ENCODE measurements around the gene CYFIP2.

The CYFIP2 gene

GRCh38 chr5:157351802-157352092, 85.8 kb downstream of the CYFIP2 start:
- H3K79me1 ChIP-seq (ENCODE audit: low read depth, low read length): no peaks in the 10 kb centered on the region
- no peak overlapping the region for H3K23ac ChIP-seq (ENCODE audit: low read depth, low read length, poor library complexity)
- no peak overlapping the region for H2BK15ac ChIP-seq (ENCODE audit: low read length)
- no peak overlapping the region for H2BK120ac ChIP-seq (ENCODE audit: low read depth, low read length)
- no peak overlapping the region for H4K91ac ChIP-seq (ENCODE audit: low read depth, low read length, poor library complexity)
- H3K9ac ChIP-seq (ENCODE audit: low read depth, low read length, poor library complexity): no peak overlapping the region
- DNase-seq (ENCODE audit: low spot score): no peak
- WGBS, 2 donors (ENCODE audit: extremely low coverage in 2 of 2, insufficient read length in 2 of 2, insufficient replicate concordance in 1 of 2): no CpG with 5 or more reads among the region's 1 CpG
- H3K14ac ChIP-seq (ENCODE audit: low read length): no peak overlapping the region
- H2AFZ ChIP-seq (ENCODE audit: low read length): no peak overlapping the region
- H3K4me1 ChIP-seq (ENCODE audit: control insufficient read depth in 2 of 2, insufficient read depth in 1 of 2, low read depth in 1 of 2, low read length in 2 of 2): no peaks in the 10 kb centered on the region
- H3K4ac ChIP-seq (ENCODE audit: low read length): no peak overlapping the region
- no peak overlapping the region for H3K4me3 ChIP-seq (ENCODE audit: low read length in 2 of 2)
- no peak overlapping the region for H3K4me2 ChIP-seq (ENCODE audit: insufficient read depth, low read length, poor library complexity, severe bottlenecking)
- no peaks in the 10 kb centered on the region for H3K27me3 ChIP-seq (ENCODE audit: control insufficient read depth in 3 of 3, insufficient read depth in 3 of 3, low read depth in 1 of 3, low read length in 3 of 3)
- peaks cover 5 to 58% of the 10 kb centered on the region in 2 donors for H3K36me3 ChIP-seq (replicated peaks in 1 of 2; ENCODE audit: control insufficient read depth in 2 of 2, insufficient read depth in 2 of 2, low read length in 2 of 2)
- H3K9me3 ChIP-seq (replicated peaks in 1 of 2; ENCODE audit: control insufficient read depth in 2 of 2, insufficient read depth in 1 of 2, low read depth in 1 of 2, low read length in 2 of 2): peaks cover 0 to 2% of the 10 kb centered on the region in 2 donors
- no peak overlapping the region for H3K27ac ChIP-seq (replicated peaks; ENCODE audit: low read length)
- H2BK12ac ChIP-seq (ENCODE audit: low read length): no peak overlapping the region
- H2AK5ac ChIP-seq (ENCODE audit: low read depth, low read length): no peak overlapping the region
- no peak overlapping the region for H2BK5ac ChIP-seq (ENCODE audit: low read length)
- H4K8ac ChIP-seq (ENCODE audit: low read depth, low read length): no peak overlapping the region
- no peak overlapping the region for H3K18ac ChIP-seq (ENCODE audit: low read length)

GRCh38 chr5:157352756-157353340, 86.9 kb downstream of the CYFIP2 start:
- Histone ChIP-seq H3K18ac (ENCODE audit: low read length) (no peak overlapping the region), H3K4me2 (ENCODE audit: insufficient read depth, low read length, poor library complexity, severe bottlenecking) (no peak overlapping the region), H3K27me3 (ENCODE audit: control insufficient read depth in 3 of 3, insufficient read depth in 3 of 3, low read depth in 1 of 3, low read length in 3 of 3) (no peaks in the 10 kb centered on the region), H2AFZ (ENCODE audit: low read length) (no peak overlapping the region), H3K14ac (ENCODE audit: low read length) (no peak overlapping the region), H3K79me1 (ENCODE audit: low read depth, low read length) (no peaks in the 10 kb centered on the region), H2BK5ac (ENCODE audit: low read length) (no peak overlapping the region), H3K4ac (ENCODE audit: low read length) (no peak overlapping the region), H3K36me3 (replicated peaks in 1 of 2; ENCODE audit: control insufficient read depth in 2 of 2, insufficient read depth in 2 of 2, low read length in 2 of 2) (peaks cover 4 to 57% of the 10 kb centered on the region in 2 donors), H3K23ac (ENCODE audit: low read depth, low read length, poor library complexity) (no peak overlapping the region), H2BK12ac (ENCODE audit: low read length) (no peak overlapping the region), H3K9me3 (replicated peaks in 1 of 2; ENCODE audit: control insufficient read depth in 2 of 2, insufficient read depth in 1 of 2, low read depth in 1 of 2, low read length in 2 of 2) (peaks cover 0 to 2% of the 10 kb centered on the region in 2 donors), H2BK120ac (ENCODE audit: low read depth, low read length) (no peak overlapping the region), H4K91ac (ENCODE audit: low read depth, low read length, poor library complexity) (no peak overlapping the region), H2BK15ac (ENCODE audit: low read length) (no peak overlapping the region), H3K4me1 (ENCODE audit: control insufficient read depth in 2 of 2, insufficient read depth in 1 of 2, low read depth in 1 of 2, low read length in 2 of 2) (no peaks in the 10 kb centered on the region), H2AK5ac (ENCODE audit: low read depth, low read length) (no peak overlapping the region), H3K4me3 (ENCODE audit: low read length in 2 of 2) (no peak overlapping the region), H3K9ac (ENCODE audit: low read depth, low read length, poor library complexity) (no peak overlapping the region), H3K27ac (replicated peaks; ENCODE audit: low read length) (no peak overlapping the region), H4K8ac (ENCODE audit: low read depth, low read length) (no peak overlapping the region)
- WGBS, 2 donors (ENCODE audit: extremely low coverage in 2 of 2, insufficient read length in 2 of 2, insufficient replicate concordance in 1 of 2): no CpG with 5 or more reads among the region's 12 CpGs
- no peak for DNase-seq (ENCODE audit: low spot score)

GRCh38 chr5:157354800-157355199, 88.9 kb downstream of the CYFIP2 start:
- WGBS, 2 donors (ENCODE audit: extremely low coverage in 2 of 2, insufficient read length in 2 of 2, insufficient replicate concordance in 1 of 2): no CpG with 5 or more reads among the region's 5 CpGs

GRCh38 chr5:157356576-157356975, 90.7 kb downstream of the CYFIP2 start:
- no peak overlapping the region for H4K8ac ChIP-seq (ENCODE audit: low read depth, low read length)
- H4K91ac ChIP-seq (ENCODE audit: low read depth, low read length, poor library complexity): no peak overlapping the region
- H3K36me3 ChIP-seq (replicated peaks in 1 of 2; ENCODE audit: control insufficient read depth in 2 of 2, insufficient read depth in 2 of 2, low read length in 2 of 2): peaks cover 21 to 78% of the 10 kb centered on the region in 2 donors
- H3K4me2 ChIP-seq (ENCODE audit: insufficient read depth, low read length, poor library complexity, severe bottlenecking): no peak overlapping the region
- no peak overlapping the region for H3K27ac ChIP-seq (replicated peaks; ENCODE audit: low read length)
- no peaks in the 10 kb centered on the region for H3K9me3 ChIP-seq (replicated peaks in 1 of 2; ENCODE audit: control insufficient read depth in 2 of 2, insufficient read depth in 1 of 2, low read depth in 1 of 2, low read length in 2 of 2)
- no peak overlapping the region for H2BK120ac ChIP-seq (ENCODE audit: low read depth, low read length)
- H3K18ac ChIP-seq (ENCODE audit: low read length): no peak overlapping the region
- H3K9ac ChIP-seq (ENCODE audit: low read depth, low read length, poor library complexity): no peak overlapping the region
- no peak overlapping the region for H2BK15ac ChIP-seq (ENCODE audit: low read length)
- no peak overlapping the region for H3K4me3 ChIP-seq (ENCODE audit: low read length in 2 of 2)
- no peak overlapping the region for H3K14ac ChIP-seq (ENCODE audit: low read length)
- no peak for DNase-seq (ENCODE audit: low spot score)
- WGBS, 2 donors (ENCODE audit: extremely low coverage in 2 of 2, insufficient read length in 2 of 2, insufficient replicate concordance in 1 of 2): no CpG with 5 or more reads among the region's 3 CpGs
- H2AK5ac ChIP-seq (ENCODE audit: low read depth, low read length): no peak overlapping the region
- H3K4ac ChIP-seq (ENCODE audit: low read length): no peak overlapping the region
- H2AFZ ChIP-seq (ENCODE audit: low read length): no peak overlapping the region
- H2BK12ac ChIP-seq (ENCODE audit: low read length): no peak overlapping the region
- no peaks in the 10 kb centered on the region for H3K27me3 ChIP-seq (ENCODE audit: control insufficient read depth in 3 of 3, insufficient read depth in 3 of 3, low read depth in 1 of 3, low read length in 3 of 3)
- H3K79me1 ChIP-seq (ENCODE audit: low read depth, low read length): no peaks in the 10 kb centered on the region
- H3K23ac ChIP-seq (ENCODE audit: low read depth, low read length, poor library complexity): no peak overlapping the region
- no peak overlapping the region for H2BK5ac ChIP-seq (ENCODE audit: low read length)
- H3K4me1 ChIP-seq (ENCODE audit: control insufficient read depth in 2 of 2, insufficient read depth in 1 of 2, low read depth in 1 of 2, low read length in 2 of 2): no peaks in the 10 kb centered on the region

More at GRCh38 chr5:157354800-157355199, 88.9 kb downstream of the CYFIP2 start:
- no peak overlapping the region for H3K18ac ChIP-seq (ENCODE audit: low read length)
- no peaks in the 10 kb centered on the region for H3K27me3 ChIP-seq (ENCODE audit: control insufficient read depth in 3 of 3, insufficient read depth in 3 of 3, low read depth in 1 of 3, low read length in 3 of 3)
- no peak overlapping the region for H3K4me3 ChIP-seq (ENCODE audit: low read length in 2 of 2)
- H3K14ac ChIP-seq (ENCODE audit: low read length): no peak overlapping the region
- H3K9me3 ChIP-seq (replicated peaks in 1 of 2; ENCODE audit: control insufficient read depth in 2 of 2, insufficient read depth in 1 of 2, low read depth in 1 of 2, low read length in 2 of 2): peaks cover 0 to 2% of the 10 kb centered on the region in 2 donors
- no peak overlapping the region for H2AK5ac ChIP-seq (ENCODE audit: low read depth, low read length)
- no peak overlapping the region for H3K9ac ChIP-seq (ENCODE audit: low read depth, low read length, poor library complexity)
- no peak overlapping the region for H2BK5ac ChIP-seq (ENCODE audit: low read length)
- no peak overlapping the region for H3K4me2 ChIP-seq (ENCODE audit: insufficient read depth, low read length, poor library complexity, severe bottlenecking)
- H3K23ac ChIP-seq (ENCODE audit: low read depth, low read length, poor library complexity): no peak overlapping the region
- H3K27ac ChIP-seq (replicated peaks; ENCODE audit: low read length): no peak overlapping the region
- peaks cover 9 to 68% of the 10 kb centered on the region in 2 donors for H3K36me3 ChIP-seq (replicated peaks in 1 of 2; ENCODE audit: control insufficient read depth in 2 of 2, insufficient read depth in 2 of 2, low read length in 2 of 2)
- no peaks in the 10 kb centered on the region for H3K4me1 ChIP-seq (ENCODE audit: control insufficient read depth in 2 of 2, insufficient read depth in 1 of 2, low read depth in 1 of 2, low read length in 2 of 2)
- H2BK15ac ChIP-seq (ENCODE audit: low read length): no peak overlapping the region
- H4K91ac ChIP-seq (ENCODE audit: low read depth, low read length, poor library complexity): no peak overlapping the region
- no peak overlapping the region for H2BK12ac ChIP-seq (ENCODE audit: low read length)
- no peak for DNase-seq (ENCODE audit: low spot score)
- no peak overlapping the region for H4K8ac ChIP-seq (ENCODE audit: low read depth, low read length)
- no peak overlapping the region for H2AFZ ChIP-seq (ENCODE audit: low read length)
- H2BK120ac ChIP-seq (ENCODE audit: low read depth, low read length): no peak overlapping the region
- no peak overlapping the region for H3K4ac ChIP-seq (ENCODE audit: low read length)
- no peaks in the 10 kb centered on the region for H3K79me1 ChIP-seq (ENCODE audit: low read depth, low read length)

Data from neuronal stem cell (in vitro differentiated cells).